ENCODE data around the gene SGF29.
"Not testable (repeated sequence)": the region's sequence is repeated elsewhere in the genome, so short reads cannot be mapped to it uniquely, and the experiment has no call there.

Gene SGF29

GRCh38 chr16:28613912-28614311 is 60.2 kb downstream of the SGF29 start:
- not testable (repeated sequence) for DNase-seq

- not testable (repeated sequence) for DNase-seq
Measured at GRCh38 chr16:28614561-28614960, 60.8 kb downstream of the SGF29 start.

- DNase-seq, result peak; percentile 35
Measured at GRCh38 chr16:28615486-28616223, 61.9 kb downstream of the SGF29 start.

DNA sequence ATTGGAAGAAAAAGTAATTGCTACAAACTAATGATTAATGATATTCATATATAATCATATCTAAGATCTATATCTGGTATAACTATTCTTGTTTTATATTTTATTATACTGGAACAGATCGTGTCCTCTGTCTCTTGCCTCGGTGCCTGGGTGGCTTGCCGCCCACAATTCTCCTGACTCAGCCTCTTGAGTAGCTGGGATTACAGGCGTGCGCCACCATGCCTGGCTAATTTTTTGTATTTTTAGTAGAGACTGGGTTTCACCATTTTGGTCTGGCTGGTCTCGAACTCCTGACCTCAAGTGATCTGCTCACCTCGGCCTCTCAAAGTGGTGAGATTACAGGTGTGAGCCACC is 62.5 kb downstream of the SGF29 start:
- not testable (repeated sequence) for DNase-seq

DNA sequence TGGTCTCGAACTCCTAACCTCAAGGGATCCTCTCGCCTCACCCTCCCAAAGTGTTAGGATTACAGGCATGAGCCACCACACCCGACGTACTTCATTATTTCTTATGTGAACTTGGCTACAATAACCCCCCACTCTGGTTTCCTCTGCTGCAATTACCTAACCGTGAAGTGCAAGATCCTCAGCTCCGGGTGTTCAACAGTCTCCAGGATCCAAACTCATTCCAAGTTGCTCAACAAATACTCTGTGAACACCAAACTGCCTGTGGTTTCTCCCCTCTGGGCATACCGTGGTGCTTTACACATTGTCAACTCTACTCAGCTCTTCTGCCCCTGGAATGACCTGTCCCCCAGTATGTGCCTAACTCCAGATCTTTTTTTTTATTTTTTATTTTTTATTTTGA is 62.9 kb downstream of the SGF29 start:
- DNase-seq, result no peak

- no peak for DNase-seq
Measured at GRCh38 chr16:28617874-28618273, 64.2 kb downstream of the SGF29 start.

DNA sequence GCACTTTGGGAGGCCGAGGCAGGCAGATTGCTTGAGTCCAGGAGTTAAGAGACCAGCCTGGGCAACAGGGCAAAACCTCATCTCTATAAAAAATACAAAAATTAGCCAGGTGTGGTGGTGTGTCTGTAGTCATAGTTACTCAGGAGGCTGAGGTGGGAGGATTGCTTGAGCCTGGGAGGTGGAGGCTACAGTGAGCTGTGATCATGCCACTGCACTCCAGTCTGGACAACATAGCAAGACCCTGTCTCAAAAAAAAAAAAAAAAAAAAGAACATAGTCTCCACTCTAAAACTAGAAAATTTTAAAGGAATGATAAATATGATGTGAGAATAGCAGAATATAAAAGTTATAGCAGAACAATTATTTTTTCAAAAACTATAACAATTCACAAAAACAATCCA is 66.6 kb downstream of the SGF29 start:
- DNase-seq, result not testable (repeated sequence)

- no peak for DNase-seq
Measured at GRCh38 chr16:28621481-28622155, 67.9 kb downstream of the SGF29 start.

- DNase-seq, result not testable (repeated sequence)
Measured at GRCh38 chr16:28622532-28623171, 68.9 kb downstream of the SGF29 start.

DNA sequence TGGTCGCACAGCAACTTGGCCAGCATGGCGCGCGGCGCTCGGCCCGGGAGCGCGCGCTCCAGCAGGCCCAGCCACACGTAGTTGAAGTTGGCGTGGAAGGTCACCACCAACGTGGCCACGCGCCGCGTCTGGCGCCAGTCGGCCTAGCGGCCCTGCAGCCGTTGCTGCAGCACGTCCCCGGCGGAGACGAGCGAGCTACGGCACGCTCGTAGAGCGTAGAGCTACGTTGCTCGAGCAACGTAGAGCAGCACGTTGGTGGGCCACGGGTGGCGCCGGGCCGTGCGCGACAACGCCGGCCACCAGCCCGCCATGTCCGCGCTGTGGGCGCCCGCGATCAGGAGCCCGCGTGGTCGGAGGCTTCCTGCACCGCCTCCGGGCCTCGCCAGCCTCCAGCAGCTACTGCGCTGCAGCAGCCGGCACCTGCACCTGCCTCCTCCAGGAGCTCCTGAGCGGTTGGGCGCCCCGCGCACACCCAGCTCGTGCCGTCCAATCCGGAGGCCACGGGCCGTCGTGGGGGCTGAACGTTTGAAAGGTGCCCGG is 69.5 kb downstream of the SGF29 start:
- peak; percentile 67 for DNase-seq

DNA sequence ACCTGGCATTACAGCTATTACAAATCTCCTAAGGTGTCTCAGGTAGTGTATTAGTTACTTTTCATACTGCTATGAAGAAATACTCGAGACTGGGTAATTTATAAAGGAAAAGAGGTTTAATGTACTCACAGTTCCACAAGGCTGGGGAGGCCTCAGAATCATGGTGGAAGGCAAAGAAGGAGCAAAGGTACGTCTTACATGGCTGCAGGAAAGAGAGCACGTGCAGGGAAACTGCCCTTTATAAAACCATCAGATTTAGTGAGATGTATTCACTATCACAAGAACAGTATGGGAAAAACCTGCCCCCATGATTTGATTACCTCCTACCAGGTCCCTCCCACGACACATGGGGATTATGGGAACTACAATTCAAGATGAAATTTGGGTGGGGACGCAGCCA is 77.2 kb downstream of the SGF29 start:
- DNase-seq, result not testable (repeated sequence)

DNA sequence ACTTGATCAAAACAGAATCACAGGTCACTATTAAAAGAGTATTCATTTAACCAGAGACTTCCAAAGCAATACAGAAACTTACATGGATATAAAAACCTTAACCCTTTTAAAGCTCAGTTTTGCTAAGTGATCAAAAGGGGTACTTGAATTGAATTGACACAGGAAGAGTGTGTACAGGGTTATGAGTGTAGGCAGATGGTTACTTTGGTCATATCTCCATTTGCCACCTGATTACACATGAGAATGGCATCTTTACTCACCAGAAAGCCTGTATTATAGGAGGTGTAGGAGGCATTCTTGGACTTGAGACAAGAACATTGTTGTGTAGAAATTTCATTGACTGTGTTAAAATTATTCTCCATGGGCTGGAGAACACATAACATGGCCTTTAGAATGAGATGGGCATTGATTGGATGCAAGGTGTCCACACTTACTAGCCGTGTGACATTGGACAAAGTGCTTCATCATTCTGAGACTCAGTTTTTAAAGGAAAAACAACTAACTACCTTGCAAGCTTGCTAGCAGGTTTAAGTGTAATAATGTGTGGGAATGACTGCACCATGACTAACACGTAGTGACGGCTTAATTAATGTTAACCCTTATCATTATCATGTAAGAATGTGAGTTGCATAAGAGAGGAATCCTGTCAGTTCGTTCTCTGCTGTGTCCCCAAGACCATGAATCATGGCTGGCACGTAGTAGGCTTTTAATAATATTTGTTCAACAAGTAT is 82.5 kb downstream of the SGF29 start:
- DNase-seq, result not testable (repeated sequence)

GRCh38 chr16:28637765-28638164 is 84.0 kb downstream of the SGF29 start, which contains the start of gene NPIPB8:
Gene NPIPB8 (plus strand): TSS chr16:28638065. CDS start chr16:28638361, 296 bp downstream.
- DNase-seq, result not testable (repeated sequence)

- not testable (repeated sequence) for DNase-seq
Measured at GRCh38 chr16:28638359-28638758, 84.6 kb downstream of the SGF29 start.

DNA sequence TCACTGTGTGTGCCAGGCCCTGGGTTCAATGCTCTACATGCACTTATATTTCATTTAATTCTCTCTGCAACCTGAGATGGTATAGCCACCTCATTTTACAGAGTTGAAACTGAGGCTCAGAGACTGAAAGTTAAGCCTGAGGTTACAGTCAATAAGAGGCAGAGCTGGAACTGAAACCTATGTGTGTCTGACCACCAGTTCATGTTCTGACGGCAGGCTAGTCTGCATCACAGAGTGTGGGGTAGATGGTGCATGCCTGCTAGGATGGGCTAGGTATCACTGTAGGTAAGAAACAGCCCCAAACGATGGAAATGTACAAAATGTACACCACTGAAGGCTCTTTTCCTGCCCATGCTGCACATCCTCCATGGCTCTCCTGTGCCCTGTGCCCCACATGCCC is 86.2 kb downstream of the SGF29 start:
- not testable (repeated sequence) for DNase-seq
